RPMI8226 (cell line): Measurements from ENCODE around the gene BBLN.
"Not testable (repeated sequence)": the region's sequence is repeated elsewhere in the genome, so short reads cannot be mapped to it uniquely, and the experiment has no call there.

ENCODE experiments used
- DNase-seq: peaks from one replicate; pipeline ENCODE4 v3.0.0-alpha.2; 2015

BBLN gene

DNA sequence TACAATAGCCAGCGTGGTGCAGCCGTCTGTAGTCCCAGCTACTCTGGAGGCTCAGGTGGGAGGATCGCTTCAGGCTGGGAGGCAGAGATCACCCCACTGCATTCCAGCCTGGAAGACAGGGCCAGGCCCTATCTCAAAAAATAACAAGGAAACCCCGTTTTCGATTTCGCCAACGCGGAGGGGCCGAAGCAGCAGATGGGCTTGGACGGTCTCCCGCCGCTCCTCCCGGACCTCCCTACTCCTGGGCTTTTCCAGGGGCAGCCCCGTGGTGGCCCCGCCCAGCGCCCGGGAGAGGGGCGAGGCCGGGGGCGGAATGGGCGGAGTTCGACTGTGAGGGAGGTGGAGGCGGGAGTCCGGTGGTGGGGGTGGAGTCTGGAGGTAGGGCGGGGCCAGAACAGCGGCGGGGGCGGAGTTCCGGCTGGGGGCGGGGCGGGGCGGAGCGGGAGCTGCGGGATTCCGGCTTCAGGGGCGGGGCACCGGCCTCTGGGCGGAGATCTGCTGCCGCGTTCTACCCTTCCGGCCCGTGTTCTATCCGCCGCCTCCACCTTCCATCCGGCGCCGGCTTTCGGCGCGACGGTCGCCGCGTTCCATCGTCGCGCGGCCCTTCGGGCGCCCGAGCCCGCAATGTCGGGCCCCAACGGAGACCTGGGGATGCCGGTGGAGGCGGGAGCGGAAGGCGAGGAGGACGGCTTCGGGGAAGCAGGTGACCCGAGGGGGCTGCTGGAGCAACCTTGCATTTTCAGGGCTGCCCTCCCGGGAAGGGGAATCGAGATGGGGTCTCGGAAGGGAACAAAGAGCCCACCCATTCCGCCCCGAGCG, at the start of gene BBLN:
Gene BBLN, plus strand, starts transcription at position 482 of the 819 bp plus-strand sequence. Its CDS starts 143 bp downstream, at position 625.
- DNase-seq = peak; percentile 97

- not testable (repeated sequence) for DNase-seq
These were observed 48.3 kb upstream of the BBLN start for GRCh38 chr9:128111726-128112125.

GRCh38 chr9:128113526-128114325, 46.3 kb upstream of the BBLN start:
- DNase-seq = no peak

DNA sequence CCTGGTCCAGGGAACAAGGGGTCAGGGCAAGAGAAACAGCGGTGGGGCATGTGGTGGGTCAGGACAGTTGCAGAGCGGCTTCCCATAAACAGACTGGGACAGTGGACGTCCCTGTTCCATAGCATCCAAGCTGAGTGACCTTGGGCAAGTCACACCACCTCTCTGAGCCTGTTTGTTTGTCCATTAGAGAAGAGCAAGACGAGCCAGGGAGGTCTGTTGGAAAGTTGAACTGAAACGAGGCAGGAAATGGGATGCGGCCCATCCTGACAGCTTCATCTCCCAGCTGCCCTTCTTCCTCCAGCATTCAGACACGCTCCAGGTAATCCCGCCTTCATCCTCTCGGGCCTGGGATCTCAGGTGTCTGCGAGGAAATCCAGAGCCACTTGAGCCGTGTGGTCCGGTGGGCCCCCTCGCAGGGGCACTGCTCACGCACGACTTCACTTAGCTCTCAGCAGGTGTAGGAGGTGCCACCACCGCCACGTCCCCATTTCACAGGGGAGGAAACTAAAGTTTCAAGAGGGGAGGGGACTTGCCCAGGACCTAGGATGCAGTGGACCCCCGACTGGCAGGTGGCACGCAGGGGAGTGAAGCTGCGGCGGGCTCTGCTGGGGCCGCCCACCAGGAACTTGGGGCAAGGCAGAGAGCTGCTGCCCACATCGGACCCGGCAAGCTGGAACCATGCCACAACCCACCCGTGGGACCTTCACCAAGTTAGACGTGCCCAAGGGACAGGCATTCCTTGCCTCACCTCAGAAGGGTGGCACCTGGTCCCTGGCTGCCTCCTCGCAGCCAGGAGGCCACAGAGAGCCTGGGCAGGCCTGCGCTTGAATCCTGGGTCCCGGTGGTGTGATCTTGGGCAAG, 45.5 kb upstream of the BBLN start:
- no peak for DNase-seq

- no peak for DNase-seq
These were observed 44.6 kb upstream of the BBLN start for GRCh38 chr9:128115187-128116103.

GRCh38 chr9:128116104-128117083, 43.7 kb upstream of the BBLN start:
- no peak for DNase-seq

DNA sequence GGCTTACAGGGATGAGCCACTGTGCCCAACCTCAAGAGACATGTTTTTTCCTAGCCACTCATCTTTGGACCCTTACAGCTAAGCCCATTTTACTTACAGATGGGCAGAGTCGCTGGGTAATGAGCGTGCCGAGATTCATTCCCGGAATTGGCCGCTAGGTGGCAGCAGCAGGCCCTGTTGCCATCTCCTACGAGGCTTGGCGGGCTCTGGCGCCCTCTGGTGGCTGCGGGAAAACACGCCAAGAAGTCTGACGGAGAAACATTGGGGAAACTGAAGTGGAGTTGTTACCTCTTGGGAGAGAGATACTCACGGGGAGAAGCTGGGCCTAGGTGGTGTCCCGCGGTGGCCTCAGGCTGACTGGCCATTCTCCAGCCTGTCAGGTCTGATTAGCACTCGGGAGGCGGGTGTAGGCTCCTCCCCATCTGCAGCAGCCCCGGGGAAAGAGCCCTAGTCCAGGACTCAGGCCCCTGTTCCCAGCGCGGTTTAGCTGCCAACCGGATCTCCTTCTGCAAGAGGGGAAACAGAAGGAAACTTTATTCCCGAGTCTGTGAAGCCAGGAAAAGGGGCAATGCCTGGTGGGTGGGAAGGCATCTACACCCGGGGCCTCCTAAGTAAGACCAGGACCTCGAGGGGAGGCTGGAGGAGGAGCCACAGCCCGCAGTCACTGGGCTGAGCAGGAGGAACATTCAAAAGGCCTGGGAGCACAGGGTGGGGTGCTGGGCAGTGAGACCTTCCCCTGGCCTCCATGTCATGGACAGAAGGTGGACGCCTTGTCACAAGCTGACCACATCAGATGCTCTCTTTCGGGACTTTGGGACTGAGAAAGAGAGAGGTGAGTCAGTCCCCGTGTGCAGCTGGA, 42.2 kb upstream of the BBLN start:
- DNase-seq = peak; percentile 96

DNA sequence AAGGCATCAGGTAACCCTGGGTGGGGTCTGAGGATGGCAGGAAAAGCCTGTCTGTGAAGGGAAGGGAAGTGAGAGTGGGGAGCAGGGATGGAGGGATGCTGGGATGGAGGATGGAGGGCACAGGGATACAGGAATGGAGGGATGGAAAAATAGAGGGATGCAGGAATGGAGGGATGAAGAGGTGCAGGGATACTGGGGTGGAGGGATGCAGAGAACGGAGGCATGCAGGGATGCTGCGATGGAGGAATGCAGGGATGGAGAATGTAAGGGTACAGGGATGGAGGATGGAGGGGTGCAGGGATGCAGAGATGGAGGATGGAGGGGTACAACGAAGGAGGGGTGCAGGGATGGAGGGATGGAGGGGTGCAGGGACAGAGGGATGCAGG, 41.6 kb upstream of the BBLN start:
- DNase-seq = no peak

DNA sequence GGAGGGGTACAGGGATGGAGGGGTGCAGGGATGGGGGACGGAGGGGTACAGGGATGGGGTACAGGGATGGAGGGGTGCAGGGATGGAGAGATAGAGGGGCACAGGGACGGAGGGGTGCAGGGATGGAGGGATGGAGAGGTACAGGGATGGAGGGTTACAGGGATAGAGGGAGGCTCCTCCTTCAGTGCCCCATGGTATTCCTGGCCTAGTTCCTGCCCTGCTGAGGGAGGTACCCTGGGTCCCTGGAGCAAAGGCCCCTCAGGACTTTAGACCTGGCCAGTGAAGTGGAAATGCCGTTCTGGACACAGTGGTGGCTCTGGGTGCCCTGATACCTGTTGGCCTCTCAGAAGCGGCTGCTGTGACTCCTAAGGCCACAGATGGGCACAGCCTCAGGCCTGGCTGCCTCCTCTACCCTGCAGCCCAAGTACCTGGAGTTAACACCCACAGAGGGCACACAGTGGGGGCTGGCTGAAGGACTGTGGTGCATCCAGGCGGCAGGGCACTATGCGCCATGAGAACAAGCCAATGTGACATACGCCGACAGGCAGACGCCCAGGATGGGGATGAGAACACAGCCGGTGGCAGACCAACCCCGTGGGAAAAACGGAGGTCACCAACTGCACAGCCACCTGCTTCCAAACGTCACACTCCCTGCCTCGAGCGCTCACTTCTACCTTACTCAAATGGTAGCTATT, 40.9 kb upstream of the BBLN start:
- DNase-seq = no peak

GRCh38 chr9:128120061-128120740, 39.9 kb upstream of the BBLN start:
- DNase-seq = peak; percentile 29

DNA sequence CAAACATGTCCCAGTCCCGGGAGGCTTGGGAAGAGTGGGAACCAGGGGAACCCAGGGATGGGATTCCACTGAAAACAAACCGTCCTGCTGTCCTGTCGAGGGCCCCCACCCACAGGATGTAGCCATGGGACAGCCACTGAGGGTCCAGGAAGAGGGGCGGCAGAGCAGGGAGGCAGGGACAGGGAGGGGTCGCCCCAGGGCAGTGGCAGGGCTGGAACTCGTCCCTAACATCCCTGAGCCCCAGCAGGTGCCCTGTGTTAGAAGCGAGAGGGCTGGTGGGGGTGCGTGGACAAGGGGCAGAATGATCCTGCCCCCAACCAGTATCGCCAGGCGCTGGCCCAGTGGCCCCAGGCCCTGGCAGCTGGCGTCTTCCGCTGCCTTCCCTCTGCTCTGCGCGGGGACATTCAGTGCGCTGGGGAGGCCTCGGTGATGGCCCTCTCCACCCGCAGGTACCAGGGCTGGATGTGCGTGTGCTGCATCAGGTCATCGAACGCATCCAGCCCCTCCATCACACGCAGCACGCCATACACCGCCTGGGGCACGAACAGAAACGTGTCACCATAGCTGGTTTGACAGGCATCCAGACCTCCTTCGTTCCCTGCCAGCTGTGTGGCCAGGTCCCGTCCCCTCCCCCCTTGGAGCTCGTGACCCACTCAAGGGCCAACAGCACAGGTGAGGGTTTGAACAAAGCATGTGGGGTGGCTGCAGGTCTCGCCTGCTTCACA, 39.2 kb upstream of the BBLN start:
- DNase-seq = peak; percentile 24

DNA sequence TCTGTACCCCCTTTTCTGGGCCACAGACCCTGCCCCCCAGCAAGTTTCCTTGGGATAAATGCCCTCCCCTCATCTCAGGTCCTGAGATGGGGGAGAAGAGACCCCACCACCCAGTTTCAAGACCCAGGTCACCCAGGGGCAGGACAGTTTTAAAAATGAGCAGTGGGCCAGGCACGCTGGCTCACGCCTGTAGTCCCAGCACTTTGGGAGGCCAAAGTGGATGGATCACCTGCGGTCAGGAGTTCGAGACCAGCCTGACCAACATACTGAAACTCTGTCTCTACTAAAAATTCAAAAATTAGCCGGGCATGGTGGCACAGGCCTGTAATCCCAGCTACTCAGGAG, 38.6 kb upstream of the BBLN start:
- no peak for DNase-seq

DNA sequence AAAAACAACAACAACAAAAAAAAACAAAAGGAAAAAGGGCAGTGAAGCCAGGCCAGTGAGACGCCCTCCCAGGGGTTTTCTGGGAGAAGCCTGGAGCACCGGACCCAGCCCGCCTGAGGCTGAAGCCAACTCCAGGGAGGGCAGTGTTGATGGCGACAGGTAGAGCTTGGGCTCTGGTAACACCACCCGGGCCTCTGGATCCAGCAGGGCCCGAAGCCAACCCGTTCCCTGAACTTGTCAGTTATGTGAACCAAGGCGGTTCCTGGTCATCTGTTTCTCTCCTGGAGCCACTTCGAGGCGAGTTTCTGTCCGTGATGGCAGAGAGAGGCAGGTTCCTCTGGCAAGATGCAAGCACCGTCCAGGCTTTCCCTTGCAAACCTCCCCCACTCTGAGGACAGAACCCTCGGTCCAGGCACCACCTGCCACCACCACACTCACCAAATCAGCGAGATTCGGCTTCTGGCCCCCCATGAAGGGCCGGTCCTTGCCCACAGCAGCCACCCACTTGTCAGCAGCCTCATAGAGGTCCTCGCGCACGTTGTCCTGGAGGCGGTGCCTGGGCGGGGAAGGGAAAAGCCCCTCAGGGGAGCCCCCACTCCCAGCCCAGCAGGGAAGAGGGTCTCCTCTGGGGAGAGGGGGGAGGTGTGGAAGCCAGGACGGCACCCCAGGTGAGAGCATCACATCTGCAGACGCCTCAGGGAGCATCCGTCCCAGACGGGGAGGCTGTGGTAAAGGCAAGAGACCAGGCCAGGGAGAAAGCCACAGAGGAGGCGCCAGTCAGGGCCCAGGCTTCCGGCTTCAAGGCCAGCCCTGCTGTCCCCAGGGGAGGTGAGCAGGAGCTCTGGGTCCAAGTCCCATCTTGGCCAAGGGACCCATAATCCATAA, 37.9 kb upstream of the BBLN start:
- DNase-seq = no peak

DNA sequence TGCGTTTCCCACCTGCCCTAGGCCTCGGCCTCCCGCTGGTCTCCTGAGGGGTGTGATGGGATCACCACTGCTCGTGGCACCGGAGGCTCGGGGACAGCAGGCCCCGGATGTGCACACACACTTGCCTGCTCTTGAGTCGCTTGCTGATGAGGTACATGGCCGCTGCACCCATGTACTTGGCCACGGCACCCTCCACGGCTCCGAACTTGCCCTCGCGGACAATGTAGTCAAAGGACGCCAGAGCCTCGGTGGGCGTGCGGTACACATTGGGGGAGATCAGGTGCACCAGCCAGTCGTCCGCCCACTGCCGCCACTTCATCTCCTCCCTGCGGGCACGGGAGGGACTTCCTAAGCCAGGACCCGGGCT, 37.3 kb upstream of the BBLN start:
- no peak for DNase-seq

DNA sequence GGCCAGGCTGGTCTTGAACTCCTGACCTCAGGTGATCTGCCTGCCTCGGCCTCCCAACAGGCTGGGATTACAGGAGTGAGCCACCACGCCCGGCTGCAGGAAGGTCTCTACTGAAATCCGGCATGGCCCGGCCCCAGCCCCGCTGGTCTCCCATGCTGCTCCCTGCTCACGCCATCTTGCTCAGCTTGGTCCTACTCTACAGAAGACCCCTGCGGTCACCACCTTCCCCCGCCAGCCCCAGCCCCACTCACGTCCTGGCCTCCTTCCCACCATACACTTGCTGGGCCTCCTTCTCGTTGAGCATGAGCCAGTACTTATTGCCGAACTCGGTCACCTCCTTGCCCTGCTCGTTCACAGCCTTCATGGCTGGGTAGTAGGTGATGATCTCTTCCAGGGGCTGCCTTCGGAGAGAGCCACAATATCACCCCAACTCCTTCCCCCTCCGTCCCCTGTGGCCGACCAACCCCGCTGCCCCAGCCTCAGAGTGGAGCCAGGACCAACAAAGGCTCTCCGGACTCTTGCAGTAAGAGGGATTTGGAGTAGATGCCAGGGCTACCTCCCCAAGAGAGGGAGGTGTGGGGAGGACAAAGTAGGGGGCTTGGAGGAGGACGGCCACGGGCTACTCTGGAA, 36.5 kb upstream of the BBLN start:
- no peak for DNase-seq

DNA sequence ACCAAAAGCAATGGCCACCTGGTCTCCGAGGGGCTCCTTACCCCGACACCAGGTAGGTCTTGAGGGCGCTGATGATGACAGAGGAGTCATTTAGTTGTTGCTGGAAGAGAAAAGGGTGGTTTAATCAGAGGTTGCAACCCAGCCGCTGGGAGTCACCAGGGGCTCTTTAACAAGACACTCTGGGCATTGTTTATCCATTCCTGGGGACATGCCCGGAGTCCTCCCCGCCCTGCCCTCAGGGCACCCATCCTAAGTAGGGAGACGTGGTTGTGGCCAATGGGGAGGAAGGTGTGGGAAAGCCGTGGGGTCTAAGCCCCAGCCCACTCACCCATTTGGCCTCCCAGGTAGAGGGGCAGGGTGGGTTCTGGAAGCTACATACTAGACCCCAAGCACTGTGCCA, 35.6 kb upstream of the BBLN start:
- no peak for DNase-seq
